HG03060 (cell line): Measurements from ENCODE around the gene CAMK4.

Experiments used
- ATAC-seq: cut with Tn5 transposase; IDR thresholded peaks from one replicate; pipeline ENCODE4 v1.9.1; 2021; ENCODE audit warnings: low read depth, moderate number of reproducible peaks; ENCODE audit not compliant: unreplicated experiment

The CAMK4 gene

GRCh38 chr5:111228520-111229220 is 4.5 kb downstream of the CAMK4 start:
- no peak for ATAC-seq

- no peak for ATAC-seq
Observed at GRCh38 chr5:111229221-111229835, 5.1 kb downstream of the CAMK4 start.

- no peak for ATAC-seq
Observed at GRCh38 chr5:111229871-111230810, 6.0 kb downstream of the CAMK4 start.

GRCh38 chr5:111231119-111231518 is 6.9 kb downstream of the CAMK4 start:
- ATAC-seq, result no peak

- no peak for ATAC-seq
Observed at GRCh38 chr5:111232311-111233051, 8.3 kb downstream of the CAMK4 start.

GRCh38 chr5:111233052-111233374 is 8.8 kb downstream of the CAMK4 start:
- no peak for ATAC-seq

- no peak for ATAC-seq
Observed at GRCh38 chr5:111234125-111234524, 9.9 kb downstream of the CAMK4 start.

GRCh38 chr5:111235635-111236034 is 11.5 kb downstream of the CAMK4 start:
- ATAC-seq, result no peak

- ATAC-seq, result no peak
Observed at GRCh38 chr5:111236348-111236747, 12.2 kb downstream of the CAMK4 start.

GRCh38 chr5:111236995-111237394 is 12.8 kb downstream of the CAMK4 start:
- no peak for ATAC-seq

- no peak for ATAC-seq
Observed at GRCh38 chr5:111237470-111237869, 13.3 kb downstream of the CAMK4 start.

GRCh38 chr5:111238431-111239225 is 14.4 kb downstream of the CAMK4 start:
- ATAC-seq, result no peak

GRCh38 chr5:111241696-111242095 is 17.5 kb downstream of the CAMK4 start:
- no peak for ATAC-seq

GRCh38 chr5:111242606-111243005 is 18.4 kb downstream of the CAMK4 start:
- ATAC-seq, result no peak

GRCh38 chr5:111243318-111243717 is 19.1 kb downstream of the CAMK4 start:
- no peak for ATAC-seq

GRCh38 chr5:111245654-111246053 is 21.5 kb downstream of the CAMK4 start:
- no peak for ATAC-seq

GRCh38 chr5:111246459-111246858 is 22.3 kb downstream of the CAMK4 start:
- no peak for ATAC-seq

GRCh38 chr5:111248571-111248970 is 24.4 kb downstream of the CAMK4 start:
- ATAC-seq, result no peak

GRCh38 chr5:111251921-111252320 is 27.7 kb downstream of the CAMK4 start:
- no peak for ATAC-seq
